ENCODE measurements around the gene TMEM120B. TPM values are rescaled to one million over a fixed set of nuclear protein-coding genes. Genes with fewer than 3 reads are reported as not detected.

The TMEM120B gene
- total RNA-seq, 1 donor, result 8.3 TPM

DNA sequence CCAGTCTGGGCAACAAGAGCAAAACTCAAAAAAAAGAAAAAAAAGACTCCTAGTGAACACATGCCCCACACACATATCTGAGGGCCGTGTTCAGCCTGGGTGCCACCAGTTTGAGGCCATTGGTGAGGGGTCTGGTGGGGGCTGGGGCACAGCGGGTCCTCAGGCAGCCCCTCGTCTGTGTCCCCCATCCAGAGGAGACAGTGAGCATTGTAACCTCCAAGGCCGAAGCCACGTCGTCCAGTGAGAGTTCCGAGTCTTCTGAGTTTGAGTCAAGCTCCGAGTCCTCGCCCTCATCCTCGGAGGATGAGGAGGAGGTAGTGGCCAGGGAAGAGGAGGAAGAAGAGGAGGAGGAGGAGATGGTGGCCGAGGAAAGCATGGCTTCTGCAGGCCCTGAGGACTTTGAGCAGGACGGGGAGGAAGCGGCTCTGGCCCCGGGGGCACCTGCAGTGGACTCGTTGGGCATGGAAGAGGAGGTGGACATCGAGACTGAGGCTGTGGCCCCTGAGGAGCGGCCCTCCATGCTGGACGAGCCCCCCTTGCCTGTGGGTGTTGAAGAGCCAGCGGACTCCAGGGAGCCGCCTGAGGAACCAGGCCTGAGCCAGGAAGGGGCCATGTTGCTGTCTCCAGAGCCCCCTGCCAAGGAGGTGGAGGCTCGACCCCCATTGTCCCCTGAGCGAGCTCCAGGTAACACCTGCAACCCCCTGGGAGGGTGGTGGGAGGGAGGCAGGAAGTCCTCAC, 106.8 kb downstream of the TMEM120B start:
- H3K27me3 ChIP-seq (ENCODE audit: insufficient read depth, low read length), result no peaks in the 10 kb centered on the region

DNA sequence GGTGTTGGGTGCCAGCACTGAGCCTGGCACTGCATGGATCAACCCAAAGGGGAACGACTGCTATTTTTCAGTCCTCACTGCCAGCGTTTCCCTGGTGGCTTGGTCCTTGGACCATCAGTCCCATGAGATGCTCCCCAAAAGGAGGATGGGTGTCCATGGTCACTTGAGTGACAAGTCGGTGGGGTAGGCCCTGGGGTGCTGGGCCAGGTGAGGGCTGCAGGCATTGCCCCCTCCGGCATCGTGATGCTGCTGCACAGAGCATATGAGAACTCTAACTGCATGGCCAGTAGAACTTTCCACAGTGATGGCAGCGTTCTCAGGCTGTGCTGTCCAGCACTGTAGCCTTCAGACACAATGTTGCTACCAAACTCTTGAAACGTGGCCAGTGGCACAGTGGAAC, 107.5 kb downstream of the TMEM120B start:
- peaks cover 22% of the 10 kb centered on the region for H4K20me1 ChIP-seq (ENCODE audit: insufficient read depth, low read length)
- no peak overlapping the region for H3K4me3 ChIP-seq (ENCODE audit: insufficient read depth, low read length)
- H3K9me3 ChIP-seq (ENCODE audit: low read depth, low read length), result no peaks in the 10 kb centered on the region
- peaks cover 85% of the 10 kb centered on the region for H3K36me3 ChIP-seq (ENCODE audit: insufficient read depth, low read length)
- peaks cover 39% of the 10 kb centered on the region for H3K79me2 ChIP-seq (ENCODE audit: insufficient read depth, low read length)
- no peak overlapping the region for H2AFZ ChIP-seq (ENCODE audit: low read length)
- H3K27ac ChIP-seq (ENCODE audit: low read depth, low read length), result no peak overlapping the region
- H3K27me3 ChIP-seq (ENCODE audit: insufficient read depth, low read length), result no peaks in the 10 kb centered on the region
- DNase-seq (ENCODE audit: insufficient read length, low spot score, missing footprints), result peak; percentile 67
- TF ChIP-seq CTCF (IDR thresholded peaks at IDR 0.05; ENCODE audit: extremely low read depth, low read depth, low read length), result no peak
- no peak overlapping the region for H3K4me2 ChIP-seq (ENCODE audit: insufficient read depth, low read length)
- H3K4me1 ChIP-seq (ENCODE audit: insufficient read depth, low read length), result no peaks in the 10 kb centered on the region

More for the DNA sequence above, 106.8 kb downstream of the TMEM120B start:
- H3K4me3 ChIP-seq (ENCODE audit: insufficient read depth, low read length), result no peak overlapping the region
- peaks cover 44% of the 10 kb centered on the region for H3K79me2 ChIP-seq (ENCODE audit: insufficient read depth, low read length)
- no peak overlapping the region for H3K27ac ChIP-seq (ENCODE audit: low read depth, low read length)
- no peak overlapping the region for H2AFZ ChIP-seq (ENCODE audit: low read length)
- peak; percentile 51 for DNase-seq (ENCODE audit: insufficient read length, low spot score, missing footprints)
- peaks cover 22% of the 10 kb centered on the region for H4K20me1 ChIP-seq (ENCODE audit: insufficient read depth, low read length)
- H3K4me2 ChIP-seq (ENCODE audit: insufficient read depth, low read length), result no peak overlapping the region
- H3K9me3 ChIP-seq (ENCODE audit: low read depth, low read length), result no peaks in the 10 kb centered on the region
- TF ChIP-seq CTCF (IDR thresholded peaks at IDR 0.05; ENCODE audit: extremely low read depth, low read depth, low read length), result no peak
- no peaks in the 10 kb centered on the region for H3K4me1 ChIP-seq (ENCODE audit: insufficient read depth, low read length)
- H3K36me3 ChIP-seq (ENCODE audit: insufficient read depth, low read length), result peaks cover 85% of the 10 kb centered on the region

GRCh38 chr12:121822393-121823100, 110.0 kb downstream of the TMEM120B start:
- H3K27me3 ChIP-seq (ENCODE audit: insufficient read depth, low read length), result no peaks in the 10 kb centered on the region
- no peaks in the 10 kb centered on the region for H3K4me1 ChIP-seq (ENCODE audit: insufficient read depth, low read length)
- peaks cover 78% of the 10 kb centered on the region for H3K36me3 ChIP-seq (ENCODE audit: insufficient read depth, low read length)
- no peak for TF ChIP-seq CTCF (IDR thresholded peaks at IDR 0.05; ENCODE audit: extremely low read depth, low read depth, low read length)
- H2AFZ ChIP-seq (ENCODE audit: low read length), result no peak overlapping the region
- no peak overlapping the region for H3K4me2 ChIP-seq (ENCODE audit: insufficient read depth, low read length)
- peaks cover 16% of the 10 kb centered on the region for H4K20me1 ChIP-seq (ENCODE audit: insufficient read depth, low read length)
- no peaks in the 10 kb centered on the region for H3K9me3 ChIP-seq (ENCODE audit: low read depth, low read length)
- H3K27ac ChIP-seq (ENCODE audit: low read depth, low read length), result no peak overlapping the region
- H3K79me2 ChIP-seq (ENCODE audit: insufficient read depth, low read length), result peaks cover 21% of the 10 kb centered on the region
- peak; percentile 73 for DNase-seq (ENCODE audit: insufficient read length, low spot score, missing footprints)
- H3K4me3 ChIP-seq (ENCODE audit: insufficient read depth, low read length), result no peak overlapping the region

DNA sequence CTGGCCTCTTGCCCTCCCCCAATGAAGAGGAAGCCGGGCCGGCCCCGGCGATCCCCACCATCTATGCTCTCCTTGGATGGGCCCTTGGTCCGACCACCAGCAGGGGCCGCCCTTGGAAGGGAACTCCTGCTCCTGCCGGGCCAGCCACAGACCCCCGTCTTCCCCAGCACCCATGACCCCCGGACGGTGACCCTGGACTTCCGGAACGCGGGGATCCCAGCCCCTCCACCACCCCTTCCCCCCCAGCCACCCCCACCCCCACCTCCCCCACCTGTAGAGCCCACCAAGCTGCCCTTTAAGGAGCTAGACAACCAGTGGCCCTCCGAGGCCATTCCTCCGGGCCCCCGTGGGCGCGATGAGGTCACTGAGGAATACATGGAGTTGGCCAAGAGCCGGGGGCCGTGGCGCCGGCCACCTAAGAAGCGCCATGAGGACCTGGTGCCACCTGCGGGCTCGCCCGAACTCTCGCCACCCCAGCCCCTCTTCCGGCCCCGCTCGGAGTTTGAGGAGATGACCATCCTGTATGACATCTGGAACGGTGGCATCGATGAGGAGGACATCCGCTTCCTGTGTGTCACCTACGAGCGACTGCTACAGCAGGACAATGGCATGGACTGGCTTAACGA, 110.7 kb downstream of the TMEM120B start:
- peaks cover 78% of the 10 kb centered on the region for H3K36me3 ChIP-seq (ENCODE audit: insufficient read depth, low read length)

More for the DNA sequence above, 110.7 kb downstream of the TMEM120B start:
- no peak overlapping the region for H3K4me2 ChIP-seq (ENCODE audit: insufficient read depth, low read length)
- H2AFZ ChIP-seq (ENCODE audit: low read length), result no peak overlapping the region
- H3K27me3 ChIP-seq (ENCODE audit: insufficient read depth, low read length), result no peaks in the 10 kb centered on the region
- no peak overlapping the region for H3K27ac ChIP-seq (ENCODE audit: low read depth, low read length)
- no peaks in the 10 kb centered on the region for H3K4me1 ChIP-seq (ENCODE audit: insufficient read depth, low read length)
- H3K79me2 ChIP-seq (ENCODE audit: insufficient read depth, low read length), result peaks cover 16% of the 10 kb centered on the region
- TF ChIP-seq CTCF (IDR thresholded peaks at IDR 0.05; ENCODE audit: extremely low read depth, low read depth, low read length), result no peak
- H4K20me1 ChIP-seq (ENCODE audit: insufficient read depth, low read length), result peaks cover 19% of the 10 kb centered on the region
- no peak overlapping the region for H3K4me3 ChIP-seq (ENCODE audit: insufficient read depth, low read length)
- no peaks in the 10 kb centered on the region for H3K9me3 ChIP-seq (ENCODE audit: low read depth, low read length)
- peak; percentile 72 for DNase-seq (ENCODE audit: insufficient read length, low spot score, missing footprints)

Measured in osteoblast (primary cell).